Suppressor macrophage treated with lipopolysaccharide for 1 hour (primary cell): ENCODE data around the gene FLNB.
"Not testable (repeated sequence)": the region's sequence is repeated elsewhere in the genome, so short reads cannot be mapped to it uniquely, and the experiment has no call there.

ENCODE experiments used
- DNase-seq, 3 donors: peaks; one replicate each; pipeline ENCODE4 v3.0.0-alpha.2; 2020 to 2022

The FLNB gene

GRCh38 chr3:58055314-58055713 is 47.1 kb downstream of the FLNB start:
- no peak for DNase-seq

- not testable (repeated sequence) for DNase-seq
Observed at GRCh38 chr3:58055891-58056290, 47.7 kb downstream of the FLNB start.

- DNase-seq: peak in 2 of 3 donors; percentile 30 to 31
Observed at GRCh38 chr3:58058361-58059263, 50.4 kb downstream of the FLNB start.

GRCh38 chr3:58059349-58060321 is 51.4 kb downstream of the FLNB start:
- no peak for DNase-seq

- DNase-seq: no peak
Observed at GRCh38 chr3:58062472-58062871, 54.2 kb downstream of the FLNB start.

- DNase-seq: peak in 2 of 3 donors; percentile 61 to 72
Observed at GRCh38 chr3:58063022-58063815, 55.0 kb downstream of the FLNB start.

- no peak for DNase-seq
Observed at GRCh38 chr3:58064923-58065638, 56.9 kb downstream of the FLNB start.

- no peak for DNase-seq
Observed at GRCh38 chr3:58065700-58066167, 57.5 kb downstream of the FLNB start.

GRCh38 chr3:58066842-58067241 is 58.6 kb downstream of the FLNB start:
- no peak for DNase-seq

- DNase-seq: no peak
Observed at GRCh38 chr3:58068122-58068809, 60.0 kb downstream of the FLNB start.

- no peak for DNase-seq
Observed at GRCh38 chr3:58071480-58071971, 63.3 kb downstream of the FLNB start.

GRCh38 chr3:58072052-58072762 is 64.0 kb downstream of the FLNB start:
- no peak for DNase-seq

GRCh38 chr3:58072763-58073130 is 64.5 kb downstream of the FLNB start:
- DNase-seq: no peak

GRCh38 chr3:58073301-58074108 is 65.3 kb downstream of the FLNB start:
- no peak for DNase-seq

GRCh38 chr3:58074116-58074715 is 66.0 kb downstream of the FLNB start:
- peak; percentile 41 to 79 (median 59) for DNase-seq

- DNase-seq: no peak
Observed at GRCh38 chr3:58074997-58075396, 66.8 kb downstream of the FLNB start.

- no peak for DNase-seq
Observed at GRCh38 chr3:58077596-58078285, 69.5 kb downstream of the FLNB start.

GRCh38 chr3:58078610-58079009 is 70.4 kb downstream of the FLNB start:
- no peak for DNase-seq
